Measurements from ENCODE around the gene PATJ. TPM values are rescaled to one million over a fixed set of nuclear protein-coding genes. Genes with fewer than 3 reads are reported as not detected.

PATJ gene
- total RNA-seq, 6 experiments from 2014 or later: 19.0 to 49.0 (median 26.7) TPM

DNA sequence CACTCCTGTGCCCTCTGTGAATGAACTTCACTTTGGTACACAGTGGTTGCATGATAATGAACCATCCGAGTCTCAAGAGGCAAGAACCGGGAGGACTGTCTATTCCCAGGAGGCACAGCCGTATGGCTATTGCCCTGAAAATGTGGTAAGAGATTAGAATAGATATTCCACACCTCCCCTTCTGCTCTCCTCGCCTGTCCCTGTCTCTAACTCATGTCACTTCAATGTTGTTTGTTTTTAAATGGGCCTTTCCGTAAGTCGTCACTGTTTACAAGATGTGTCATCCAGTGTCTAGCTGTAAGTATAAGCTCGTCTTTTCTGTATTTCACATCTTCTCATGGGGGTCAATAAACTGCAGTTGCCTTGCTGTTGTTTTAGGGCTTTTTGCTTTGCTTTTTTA lies 122.2 kb downstream of the PATJ start:
- H3K27me3 ChIP-seq: no peaks in the 10 kb centered on the region
- ATAC-seq: no peak
- no peak overlapping the region for H3K27ac ChIP-seq
- peaks cover 0 to 43% (median 6%) of the 10 kb centered on the region in 4 donors for H3K36me3 ChIP-seq
- H3K4me3 ChIP-seq: no peak overlapping the region
- no peaks in the 10 kb centered on the region for H3K9me3 ChIP-seq
- no peak for DNase-seq
- intact Hi-C loops (cut with DNase I): no loop called here
- 59% methylated on average over 4 of the region's 7 CpGs for WGBS (ENCODE audit: insufficient coverage, low coverage, low lambda C conversion rate, missing lambda C conversion rate)
- TF ChIP-seq CTCF (IDR thresholded peaks at IDR 0.05): no peak
- TF ChIP-seq POLR2A (IDR thresholded peaks at IDR 0.05): no peak
- H3K4me1 ChIP-seq: no peaks in the 10 kb centered on the region

- H3K36me3 ChIP-seq: peaks cover 0 to 39% (median 6%) of the 10 kb centered on the region in 4 donors
- no peak overlapping the region for H3K4me3 ChIP-seq
- no peak for ATAC-seq
Measured at GRCh38 chr1:61865646-61866220, 123.5 kb downstream of the PATJ start.

DNA sequence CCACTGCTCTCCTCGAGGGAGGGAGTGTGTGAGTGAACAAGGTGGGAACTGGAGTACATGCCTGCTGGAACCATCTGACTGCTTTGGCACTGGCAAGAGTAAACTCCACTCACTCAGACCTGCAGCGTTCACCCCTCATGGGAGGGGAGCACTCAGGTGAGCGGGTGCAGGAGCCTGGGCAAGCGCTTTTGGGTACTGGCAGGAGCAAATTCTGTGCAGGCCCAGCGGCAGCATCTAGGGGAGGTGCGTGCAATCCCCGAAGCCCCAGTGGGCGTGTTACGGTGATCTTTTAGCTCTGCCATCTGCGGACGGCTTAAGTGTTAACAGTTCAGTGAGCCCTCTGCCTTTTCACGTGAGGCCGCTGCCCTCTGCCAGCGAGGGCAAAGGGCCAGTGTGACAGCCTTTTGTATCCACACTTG lies 127.4 kb downstream of the PATJ start:
- TF ChIP-seq POLR2A (IDR thresholded peaks at IDR 0.05) (no peak), CTCF (IDR thresholded peaks at IDR 0.05) (no peak)
- ATAC-seq (peak in 1 of 4 donors; percentile 38), DNase-seq (peak in 1 of 3 donors; percentile 60)
- no peaks in the 10 kb centered on the region for H3K27me3 ChIP-seq
- no peaks in the 10 kb centered on the region for H3K4me1 ChIP-seq
- intact Hi-C loops (cut with DNase I): no loop called here
- H3K27ac ChIP-seq: no peak overlapping the region
- no peaks in the 10 kb centered on the region for H3K9me3 ChIP-seq
- peaks cover 0 to 18% (median 1%) of the 10 kb centered on the region in 4 donors for H3K36me3 ChIP-seq
- 80% methylated on average over 1 of the region's 14 CpGs for WGBS (ENCODE audit: insufficient coverage, low coverage, low lambda C conversion rate, missing lambda C conversion rate)
- H3K4me3 ChIP-seq: no peak overlapping the region

More at GRCh38 chr1:61865646-61866220, 123.5 kb downstream of the PATJ start:
- DNase-seq: no peak
- no peak for TF ChIP-seq CTCF (IDR thresholded peaks at IDR 0.05)
- no peak for TF ChIP-seq POLR2A (IDR thresholded peaks at IDR 0.05)
- Histone ChIP-seq H3K27ac (no peak overlapping the region), H3K4me1 (no peaks in the 10 kb centered on the region), H3K27me3 (no peaks in the 10 kb centered on the region), H3K9me3 (no peaks in the 10 kb centered on the region)
- 84% methylated on average over 4 of the region's 4 CpGs for WGBS (ENCODE audit: insufficient coverage, low coverage, low lambda C conversion rate, missing lambda C conversion rate)
- intact Hi-C loops (cut with DNase I): no loop called here

- H3K36me3 ChIP-seq: peaks cover 0 to 19% (median 3%) of the 10 kb centered on the region in 4 donors
- no peaks in the 10 kb centered on the region for H3K9me3 ChIP-seq
- no peak overlapping the region for H3K4me3 ChIP-seq
- 100% methylated on average over 2 of the region's 3 CpGs for WGBS (ENCODE audit: insufficient coverage, low coverage, low lambda C conversion rate, missing lambda C conversion rate)
- no peak for ATAC-seq
- TF ChIP-seq CTCF (IDR thresholded peaks at IDR 0.05) (no peak), POLR2A (IDR thresholded peaks at IDR 0.05) (no peak)
- no peak for DNase-seq
- intact Hi-C loops (cut with DNase I): no loop called here
- H3K27me3 ChIP-seq: no peaks in the 10 kb centered on the region
- H3K4me1 ChIP-seq: no peaks in the 10 kb centered on the region
- H3K27ac ChIP-seq: no peak overlapping the region
Measured at GRCh38 chr1:61872206-61872605, 129.9 kb downstream of the PATJ start.
